Hepatocyte (in vitro differentiated cells): ENCODE results near the gene STIM1.

Source experiments
- CTCF ChIP-seq: fragments of 200-600 bp; sonication (generic); IDR thresholded peaks from 2 replicates; pipeline ENCODE4 v1.5.1; 2016; ENCODE audit warnings: antibody characterized with exemption, mild to moderate bottlenecking; ENCODE audit not compliant: poor library complexity
- EZH2 ChIP-seq: fragments of 200-600 bp; sonication (generic); IDR thresholded peaks from 2 replicates; pipeline ENCODE4 v1.6.1; 2016; ENCODE audit warnings: antibody characterized with exemption, mild to moderate bottlenecking, borderline replicate concordance
- EZH2phosphoT487 ChIP-seq: fragments of 200-600 bp; sonication (generic); IDR thresholded peaks from one replicate; pipeline ENCODE4 v1.6.1; 2018; ENCODE audit warnings: antibody characterized with exemption, mild to moderate bottlenecking, low read depth, moderate library complexity; ENCODE audit not compliant: unreplicated experiment, severe bottlenecking

- TF ChIP-seq EZH2: no peak
- TF ChIP-seq CTCF: no peak
- no peak for TF ChIP-seq EZH2phosphoT487
These were observed 283.0 kb downstream of the STIM1 start for GRCh38 chr11:4138497-4138896.
